Measurements from ENCODE around the gene PCDHGA4. TPM values are rescaled to one million over a fixed set of nuclear protein-coding genes. Genes with fewer than 3 reads are reported as not detected.
"Not testable (repeated sequence)": the region's sequence is repeated elsewhere in the genome, so short reads cannot be mapped to it uniquely, and the experiment has no call there.

Gene PCDHGA4
- total RNA-seq, 1 donor from 2014 or later: 2.9 TPM

- no peak for DNase-seq
Measured at GRCh38 chr5:141384471-141385267, 29.8 kb downstream of the PCDHGA4 start.

GRCh38 chr5:141387557-141388311 lies 32.9 kb downstream of the PCDHGA4 start, which contains the start of gene PCDHGB4:
Gene PCDHGB4 (plus strand): TSS chr5:141387698. CDS start chr5:141387885, 187 bp downstream.
- not testable (repeated sequence) for DNase-seq

GRCh38 chr5:141388661-141389060 lies 33.8 kb downstream of the PCDHGA4 start:
- no peak for DNase-seq

- no peak for DNase-seq
Measured at GRCh38 chr5:141389153-141390042, 34.6 kb downstream of the PCDHGA4 start.

GRCh38 chr5:141392429-141393198 lies 37.8 kb downstream of the PCDHGA4 start, which contains the start of gene PCDHGA8:
Gene PCDHGA8 (plus strand): TSS chr5:141392633. CDS start chr5:141392814, 181 bp downstream.
- no peak for DNase-seq

GRCh38 chr5:141393267-141393666 lies 38.4 kb downstream of the PCDHGA4 start:
- no peak for DNase-seq

GRCh38 chr5:141394401-141395187 lies 39.8 kb downstream of the PCDHGA4 start:
- DNase-seq: not testable (repeated sequence)

- not testable (repeated sequence) for DNase-seq
Measured at GRCh38 chr5:141397756-141398551, 43.1 kb downstream of the PCDHGA4 start, which contains the start of gene PCDHGB5. Gene PCDHGB5 (plus strand): TSS chr5:141397947. CDS start chr5:141398128, 181 bp downstream.

GRCh38 chr5:141398608-141399007 lies 43.8 kb downstream of the PCDHGA4 start:
- no peak for DNase-seq

- DNase-seq: no peak
Measured at GRCh38 chr5:141399555-141400258, 44.9 kb downstream of the PCDHGA4 start.

- no peak for DNase-seq
Measured at GRCh38 chr5:141402553-141403243, 47.9 kb downstream of the PCDHGA4 start, which contains the start of gene PCDHGA9. Gene PCDHGA9 (plus strand): TSS chr5:141402778. CDS start chr5:141402953, 175 bp downstream.

- DNase-seq: no peak
Measured at GRCh38 chr5:141403387-141403786, 48.6 kb downstream of the PCDHGA4 start.

Other genes with a start within 250 kb of the PCDHGA4 start
- 1.6 TPM for gene PCDHB4, start 233.2 kb upstream of the PCDHGA4 start, total RNA-seq
- gene PCDHB5, start 219.8 kb upstream of the PCDHGA4 start, total RNA-seq: 2.7 TPM
- gene PCDHB6, start 205.0 kb upstream of the PCDHGA4 start, total RNA-seq: 0.39 TPM
- 1.1 TPM for gene PCDHB7, start 182.4 kb upstream of the PCDHGA4 start, total RNA-seq
- gene PCDHB8, start 177.2 kb upstream of the PCDHGA4 start, total RNA-seq: 0.49 TPM
- gene PCDHB16, start 172.6 kb upstream of the PCDHGA4 start, total RNA-seq: 2.5 TPM
- 0.89 TPM for gene PCDHB9, start 167.9 kb upstream of the PCDHGA4 start, total RNA-seq
- gene PCDHB10, start 162.7 kb upstream of the PCDHGA4 start, total RNA-seq: 1.8 TPM
- gene PCDHB11, start 155.4 kb upstream of the PCDHGA4 start, total RNA-seq: 3.5 TPM
- gene PCDHB12, start 146.3 kb upstream of the PCDHGA4 start, total RNA-seq: 2.2 TPM
- 2.9 TPM for gene PCDHB13, start 141.1 kb upstream of the PCDHGA4 start, total RNA-seq
- 3.8 TPM for gene PCDHB14, start 131.7 kb upstream of the PCDHGA4 start, total RNA-seq
- 3.6 TPM for gene PCDHB15, start 109.6 kb upstream of the PCDHGA4 start, total RNA-seq
- gene SLC25A2, start 51.0 kb upstream of the PCDHGA4 start, total RNA-seq: 1.4 TPM
- gene TAF7, start 34.2 kb upstream of the PCDHGA4 start, total RNA-seq: 88.8 TPM
- gene PCDHGA1, start 24.5 kb upstream of the PCDHGA4 start, total RNA-seq: 0.39 TPM
- 3.6 TPM for gene PCDHGA2, start 16.3 kb upstream of the PCDHGA4 start, total RNA-seq
- gene PCDHGA3, start 11.2 kb upstream of the PCDHGA4 start, total RNA-seq: 1.6 TPM
- gene PCDHGB1, start 4.9 kb upstream of the PCDHGA4 start, total RNA-seq: 2.6 TPM
- 3.3 TPM for gene PCDHGB2, start 5.0 kb downstream of the PCDHGA4 start, total RNA-seq
- 3.6 TPM for gene PCDHGA5, start 9.1 kb downstream of the PCDHGA4 start, total RNA-seq
- gene PCDHGB3, start 15.2 kb downstream of the PCDHGA4 start, total RNA-seq: 4.3 TPM
- 3.6 TPM for gene PCDHGA6, start 18.9 kb downstream of the PCDHGA4 start, total RNA-seq
- 3.5 TPM for gene PCDHGA7, start 27.7 kb downstream of the PCDHGA4 start, total RNA-seq
- gene PCDHGB4, start 32.7 kb downstream of the PCDHGA4 start, total RNA-seq: 6.1 TPM
- gene PCDHGA8, start 37.6 kb downstream of the PCDHGA4 start, total RNA-seq: 3.3 TPM
- gene PCDHGB5, start 42.9 kb downstream of the PCDHGA4 start, total RNA-seq: 8.0 TPM
- gene PCDHGA9, start 47.8 kb downstream of the PCDHGA4 start, total RNA-seq: 4.2 TPM
- gene PCDHGB6, start 53.0 kb downstream of the PCDHGA4 start, total RNA-seq: 5.6 TPM
- 4.9 TPM for gene PCDHGA10, start 58.0 kb downstream of the PCDHGA4 start, total RNA-seq
- gene PCDHGB7, start 62.7 kb downstream of the PCDHGA4 start, total RNA-seq: 7.6 TPM
- gene PCDHGA11, start 66.0 kb downstream of the PCDHGA4 start, total RNA-seq: 6.1 TPM
- gene PCDHGA12, start 75.5 kb downstream of the PCDHGA4 start, total RNA-seq: 3.9 TPM
- gene PCDHGC3, start 120.9 kb downstream of the PCDHGA4 start, total RNA-seq: 36.7 TPM
- gene PCDHGC4, start 130.0 kb downstream of the PCDHGA4 start, total RNA-seq: 5.3 TPM
- gene PCDHGC5, start 134.1 kb downstream of the PCDHGA4 start, total RNA-seq: 2.9 TPM